Vagina (tissue), 2 donors: ENCODE results near the gene NRAP. TPM values are rescaled to one million over a fixed set of nuclear protein-coding genes. Genes with fewer than 3 reads are reported as not detected.

Experiments used
- DNase-seq, 2 donors: peaks; one replicate each; pipeline ENCODE4 v3.0.0-alpha.2; 2017; ENCODE audit errors: extremely low spot score in 2 of 2
- H3K27ac ChIP-seq: fragments of 200-600 bp; sonication (generic); one replicate; pipeline ENCODE4 v1.5.1; 2019
- H3K27me3 ChIP-seq: fragments of 200-600 bp; sonication (generic); one replicate; pipeline ENCODE4 v1.5.1; 2019
- H3K36me3 ChIP-seq, 2 donors: fragments of 200-600 bp; sonication (generic); one replicate each; pipeline ENCODE4 v1.5.1; 2017 to 2019
- H3K4me1 ChIP-seq: fragments of 200-600 bp; sonication (generic); one replicate; pipeline ENCODE4 v1.5.1; 2019
- H3K4me3 ChIP-seq, 2 donors: fragments of 200-600 bp; sonication (generic); 1 replicate in 1 of 2; 2 replicates in 1 of 2; pipeline ENCODE4 v1.5.1; 2016 to 2019
- H3K9me3 ChIP-seq: fragments of 200-600 bp; sonication (generic); one replicate; pipeline ENCODE4 v1.5.1; 2019
- POLR2A ChIP-seq, 2 donors: fragments of 450-650 bp; IDR thresholded peaks; one replicate each; pipeline ENCODE4 v1.6.1; 2017; ENCODE audit warnings: antibody characterized with exemption in 2 of 2, mild to moderate bottlenecking in 2 of 2, moderate library complexity in 2 of 2
- POLR2AphosphoS5 ChIP-seq, 2 donors: sonication (generic); formaldehyde crosslinking; IDR thresholded peaks; one replicate each; pipeline ENCODE4 v1.9.0; 2017; ENCODE audit warnings: antibody characterized with exemption in 2 of 2, mild to moderate bottlenecking in 2 of 2, low read depth in 1 of 2; ENCODE audit not compliant: insufficient read depth in 1 of 2
- intact Hi-C: fragments of 100-400 bp; cut with DNase I; formaldehyde crosslinking; loops from one replicate; pipeline ENCODE4 v1.15.1; 2023
- total RNA-seq: library from RNA; depleted of rRNA; stranded (reverse); fragments of >200 nt; gene quantifications from one replicate; pipeline ENCODE4 v1.2.3, GENCODE V29; 2016
- TF ChIP-seq, protein P1 (sequence below), 3 experiments: fragments of 450-650 bp in 2 of 3; fragments of 200-600 bp in 1 of 3; sonication (generic) in 1 of 3; IDR thresholded peaks; one replicate each; pipeline ENCODE4 v1.5.1; 2017 to 2019; ENCODE audit warnings: antibody characterized with exemption in 3 of 3, mild to moderate bottlenecking in 2 of 3, moderate library complexity in 2 of 3

The NRAP gene
- total RNA-seq, 1 donor from 2014 or later: not detected

DNA sequence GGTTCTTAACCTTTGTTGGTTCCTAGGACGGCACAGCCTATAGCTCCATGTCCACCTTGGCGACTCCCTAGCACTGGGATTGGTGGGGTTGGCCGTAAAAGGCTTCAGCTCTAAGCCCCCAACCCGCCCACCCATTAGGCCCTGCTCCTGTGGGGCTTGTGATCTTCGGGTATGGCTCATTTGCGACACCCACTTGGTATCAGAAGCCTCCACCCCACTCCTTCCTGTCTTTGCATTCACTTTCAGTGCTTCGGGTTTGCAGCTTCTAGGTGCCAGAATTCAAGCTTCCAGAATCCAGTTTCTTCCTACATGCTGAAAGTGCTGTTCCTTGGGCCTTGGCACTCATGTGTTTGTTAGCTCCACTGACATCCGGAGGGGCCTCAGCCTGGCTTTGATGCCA is 71.5 kb downstream of the NRAP start:
- no peak overlapping the region for H3K4me3 ChIP-seq
- no peaks in the 10 kb centered on the region for H3K4me1 ChIP-seq
- no peaks in the 10 kb centered on the region for H3K27me3 ChIP-seq
- intact Hi-C loops: no loop called here
- no peak overlapping the region for H3K27ac ChIP-seq
- TF ChIP-seq, protein P1, sequence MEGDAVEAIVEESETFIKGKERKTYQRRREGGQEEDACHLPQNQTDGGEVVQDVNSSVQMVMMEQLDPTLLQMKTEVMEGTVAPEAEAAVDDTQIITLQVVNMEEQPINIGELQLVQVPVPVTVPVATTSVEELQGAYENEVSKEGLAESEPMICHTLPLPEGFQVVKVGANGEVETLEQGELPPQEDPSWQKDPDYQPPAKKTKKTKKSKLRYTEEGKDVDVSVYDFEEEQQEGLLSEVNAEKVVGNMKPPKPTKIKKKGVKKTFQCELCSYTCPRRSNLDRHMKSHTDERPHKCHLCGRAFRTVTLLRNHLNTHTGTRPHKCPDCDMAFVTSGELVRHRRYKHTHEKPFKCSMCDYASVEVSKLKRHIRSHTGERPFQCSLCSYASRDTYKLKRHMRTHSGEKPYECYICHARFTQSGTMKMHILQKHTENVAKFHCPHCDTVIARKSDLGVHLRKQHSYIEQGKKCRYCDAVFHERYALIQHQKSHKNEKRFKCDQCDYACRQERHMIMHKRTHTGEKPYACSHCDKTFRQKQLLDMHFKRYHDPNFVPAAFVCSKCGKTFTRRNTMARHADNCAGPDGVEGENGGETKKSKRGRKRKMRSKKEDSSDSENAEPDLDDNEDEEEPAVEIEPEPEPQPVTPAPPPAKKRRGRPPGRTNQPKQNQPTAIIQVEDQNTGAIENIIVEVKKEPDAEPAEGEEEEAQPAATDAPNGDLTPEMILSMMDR (IDR thresholded peaks at IDR 0.05): no peak
- no peak for TF ChIP-seq POLR2AphosphoS5 (IDR thresholded peaks at IDR 0.05; ENCODE audit: insufficient read depth in 1 of 2, low read depth in 1 of 2)
- TF ChIP-seq POLR2A (IDR thresholded peaks at IDR 0.05): no peak
- no peaks in the 10 kb centered on the region for H3K36me3 ChIP-seq
- no peaks in the 10 kb centered on the region for H3K9me3 ChIP-seq
- no peak for DNase-seq

DNA sequence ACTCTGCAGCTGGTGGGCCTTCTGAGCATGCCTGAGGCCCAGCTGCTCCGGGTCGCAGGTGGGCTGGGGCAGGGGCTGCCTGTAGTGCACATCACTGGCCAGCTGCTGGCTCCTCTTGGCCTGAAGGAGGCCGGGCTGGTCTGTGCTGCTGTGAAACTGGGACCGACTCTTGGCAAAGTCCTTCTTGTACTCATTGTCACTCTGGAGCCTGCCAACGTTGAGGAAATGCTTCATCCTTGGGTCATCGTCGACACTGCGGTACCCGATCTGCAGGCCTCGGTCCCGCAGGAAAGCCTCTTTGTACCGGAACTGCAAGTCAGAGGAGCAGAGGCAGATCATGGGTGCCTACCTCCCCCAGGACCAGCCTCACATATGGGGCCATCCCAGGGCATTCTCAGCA is 73.3 kb downstream of the NRAP start:
- no peaks in the 10 kb centered on the region for H3K4me1 ChIP-seq
- intact Hi-C loops: no loop called here
- H3K4me3 ChIP-seq: no peak overlapping the region
- no peaks in the 10 kb centered on the region for H3K9me3 ChIP-seq
- DNase-seq: no peak
- no peak overlapping the region for H3K27ac ChIP-seq
- H3K36me3 ChIP-seq: no peaks in the 10 kb centered on the region
- H3K27me3 ChIP-seq: no peaks in the 10 kb centered on the region
- TF ChIP-seq POLR2AphosphoS5 (IDR thresholded peaks at IDR 0.05; ENCODE audit: insufficient read depth in 1 of 2, low read depth in 1 of 2) (no peak), POLR2A (IDR thresholded peaks at IDR 0.05) (no peak)
- TF ChIP-seq, protein P1 (IDR thresholded peaks at IDR 0.05): no peak

DNA sequence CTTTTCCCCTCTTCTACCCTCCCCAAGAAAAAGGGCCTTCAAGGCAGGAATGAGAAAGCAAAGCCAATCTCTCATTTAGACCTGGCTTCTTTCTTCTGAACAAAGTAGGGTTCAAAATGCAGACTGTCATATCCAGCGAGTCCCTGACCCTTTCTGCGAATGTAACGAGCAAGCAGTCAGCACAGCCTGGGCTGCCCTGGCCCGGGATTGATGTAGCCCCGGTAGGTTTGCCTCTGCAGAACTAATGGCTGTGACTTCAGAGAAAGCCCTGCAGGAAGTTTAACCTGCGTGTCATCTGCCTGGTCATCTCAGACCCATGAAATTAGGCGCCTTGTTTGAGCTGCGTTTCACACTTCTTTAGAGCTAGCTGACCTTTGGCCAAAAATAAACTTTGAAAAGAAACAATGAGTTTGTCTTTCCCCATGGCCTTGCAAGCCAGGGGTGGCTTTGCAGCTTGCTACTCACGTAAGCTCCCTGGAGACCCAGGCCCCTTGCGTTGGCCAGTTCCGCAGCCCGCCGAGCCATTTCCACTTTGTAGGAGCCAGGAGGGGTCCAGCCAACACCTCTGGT is 74.6 kb downstream of the NRAP start:
- Histone ChIP-seq H3K4me3 (no peak overlapping the region), H3K27ac (no peak overlapping the region), H3K27me3 (no peaks in the 10 kb centered on the region), H3K36me3 (no peaks in the 10 kb centered on the region), H3K9me3 (no peaks in the 10 kb centered on the region), H3K4me1 (no peaks in the 10 kb centered on the region)
- no peak for DNase-seq
- intact Hi-C loops: no loop called here
- no peak for TF ChIP-seq POLR2AphosphoS5 (IDR thresholded peaks at IDR 0.05; ENCODE audit: insufficient read depth in 1 of 2, low read depth in 1 of 2)
- TF ChIP-seq, protein P1 (IDR thresholded peaks at IDR 0.05): no peak
- TF ChIP-seq POLR2A (IDR thresholded peaks at IDR 0.05): no peak

DNA sequence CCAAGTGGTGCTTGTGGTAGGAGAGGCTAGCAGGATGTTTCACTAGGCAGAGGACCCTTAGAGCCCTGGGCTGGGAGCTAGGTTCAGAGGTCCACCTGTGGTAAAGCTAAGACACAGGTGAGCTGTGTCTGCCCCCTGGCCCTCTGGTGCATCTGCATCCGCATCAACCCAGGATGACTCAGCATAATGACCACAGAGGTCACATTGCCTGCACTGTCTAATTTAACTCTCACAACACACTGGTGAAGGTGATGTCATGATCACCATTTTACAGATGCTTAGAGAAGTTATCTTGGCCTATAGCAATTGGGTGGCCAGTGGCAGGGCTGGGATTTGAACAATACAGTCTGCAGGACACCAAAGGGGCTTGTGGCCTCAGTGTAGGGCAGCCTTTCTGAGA is 77.9 kb downstream of the NRAP start:
- Histone ChIP-seq H3K27ac (no peak overlapping the region), H3K9me3 (no peaks in the 10 kb centered on the region), H3K36me3 (no peaks in the 10 kb centered on the region), H3K4me1 (no peaks in the 10 kb centered on the region), H3K27me3 (no peaks in the 10 kb centered on the region), H3K4me3 (no peak overlapping the region)
- intact Hi-C loops: no loop called here
- TF ChIP-seq POLR2A (IDR thresholded peaks at IDR 0.05) (no peak), POLR2AphosphoS5 (IDR thresholded peaks at IDR 0.05; ENCODE audit: insufficient read depth in 1 of 2, low read depth in 1 of 2) (no peak)
- TF ChIP-seq, protein P1 (IDR thresholded peaks at IDR 0.05): no peak
- no peak for DNase-seq

DNA sequence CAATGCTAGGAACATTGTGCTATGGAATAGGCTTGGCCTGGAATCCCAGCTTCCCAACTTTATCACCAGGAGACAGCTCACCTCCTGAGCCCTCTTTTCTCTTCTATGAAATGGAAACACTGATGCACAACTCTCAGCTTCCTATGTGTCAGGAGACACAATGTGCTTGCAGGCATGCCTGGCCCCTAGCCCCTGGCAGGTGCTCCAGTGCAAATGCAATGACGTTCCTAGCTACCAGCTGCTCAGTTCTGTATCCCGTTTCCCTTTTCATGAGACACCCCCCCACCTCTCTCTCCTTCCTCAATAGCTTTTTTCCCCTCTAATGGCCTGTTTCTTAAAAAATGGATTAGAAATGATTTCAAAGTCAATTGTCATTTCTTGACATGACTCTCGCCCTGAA is 80.3 kb downstream of the NRAP start:
- DNase-seq: no peak
- Histone ChIP-seq H3K4me3 (no peak overlapping the region), H3K36me3 (no peaks in the 10 kb centered on the region), H3K27ac (no peak overlapping the region), H3K9me3 (no peaks in the 10 kb centered on the region), H3K27me3 (no peaks in the 10 kb centered on the region), H3K4me1 (no peaks in the 10 kb centered on the region)
- intact Hi-C loops: no loop called here
- TF ChIP-seq POLR2AphosphoS5 (IDR thresholded peaks at IDR 0.05; ENCODE audit: insufficient read depth in 1 of 2, low read depth in 1 of 2) (no peak), POLR2A (IDR thresholded peaks at IDR 0.05) (no peak)
- TF ChIP-seq, protein P1 (IDR thresholded peaks at IDR 0.05): no peak
